HepG2 (cell line): ENCODE measurements around the gene CD300H.

ENCODE experiments used
- FOXP1 ChIP-seq, 2 experiments: fragments of 450-650 bp in 1 of 2; IDR thresholded peaks; 2 replicates each; pipeline ENCODE4 v1.6.1; 2017 to 2018; ENCODE audit warnings: antibody characterized with exemption in 1 of 2
- HMGXB4 ChIP-seq, 2 experiments: sonication (generic) in 1 of 2; formaldehyde crosslinking in 1 of 2; IDR thresholded peaks; 2 replicates each; pipeline versions ENCODE4 v1.4.0 to v1.6.1; 2018 to 2020; ENCODE audit warnings: missing genetic modification reagents in 2 of 2, borderline replicate concordance in 1 of 2, low read depth in 1 of 2, mild to moderate bottlenecking in 1 of 2, missing biosample characterization in 1 of 2
- TFE3 ChIP-seq: IDR thresholded peaks from 2 replicates; pipeline ENCODE4 v1.6.1; 2016
- ZNF24 ChIP-seq: fragments of 450-650 bp; IDR thresholded peaks from 2 replicates; pipeline ENCODE4 v1.6.1; 2017; ENCODE audit warnings: antibody characterized with exemption, mild to moderate bottlenecking

- no peak for TF ChIP-seq ZNF24
- no peak for TF ChIP-seq HMGXB4 (CRISPR knock-in tag; IDR thresholded peaks at IDR 0.05; ENCODE audit: borderline replicate concordance in 1 of 2, low read depth in 1 of 2)
- TF ChIP-seq TFE3: no peak
- TF ChIP-seq FOXP1 (IDR thresholded peaks at IDR 0.05): no peak
- TF ChIP-seq FOXP1 (CRISPR knock-in tag; IDR thresholded peaks at IDR 0.05): no peak
Measured at GRCh38 chr17:74608511-74608910, 41.2 kb upstream of the CD300H start.
